GM18951 (cell line): Measurements from ENCODE around the gene ROR2.

Experiments used
- POLR2A ChIP-seq: IDR thresholded peaks from 4 replicates; pipeline ENCODE4 v1.6.1; 2011; ENCODE audit warnings: mild to moderate bottlenecking; ENCODE audit not compliant: insufficient read length, insufficient read depth; ENCODE audit errors: extremely low read depth
- in situ Hi-C: fragments of 300-500 bp; cut with MboI; formaldehyde crosslinking; loops from one replicate; pipeline ENCODE4 v1.12.0; 2022; ENCODE audit warnings: low sequenced_read_pairs, mixed read lengths, inconsistent platforms; ENCODE audit not compliant: unreplicated experiment

The ROR2 gene

GRCh38 chr9:91820949-91821880 is 128.8 kb downstream of the ROR2 start:
- in situ Hi-C loops, result no loop called here
- TF ChIP-seq POLR2A, result no peak

- TF ChIP-seq POLR2A, result no peak
- in situ Hi-C loops, result no loop called here
These were observed 129.8 kb downstream of the ROR2 start for GRCh38 chr9:91820126-91820750.

GRCh38 chr9:91818647-91819403 is 131.2 kb downstream of the ROR2 start:
- in situ Hi-C loops, result no loop called here
- TF ChIP-seq POLR2A, result no peak

GRCh38 chr9:91818225-91818585 is 131.8 kb downstream of the ROR2 start:
- in situ Hi-C loops, result no loop called here
- TF ChIP-seq POLR2A, result no peak

GRCh38 chr9:91817493-91818224 is 132.4 kb downstream of the ROR2 start:
- TF ChIP-seq POLR2A, result no peak
- in situ Hi-C loops, result no loop called here

GRCh38 chr9:91817106-91817492 is 132.9 kb downstream of the ROR2 start:
- in situ Hi-C loops, result no loop called here
- no peak for TF ChIP-seq POLR2A

- TF ChIP-seq POLR2A, result no peak
- in situ Hi-C loops, result no loop called here
These were observed 133.7 kb downstream of the ROR2 start for GRCh38 chr9:91816356-91816755.

- TF ChIP-seq POLR2A, result no peak
- in situ Hi-C loops, result no loop called here
These were observed 134.1 kb downstream of the ROR2 start for GRCh38 chr9:91815896-91816295.

GRCh38 chr9:91814753-91815152 is 135.3 kb downstream of the ROR2 start:
- no peak for TF ChIP-seq POLR2A
- in situ Hi-C loops, result no loop called here

- no peak for TF ChIP-seq POLR2A
- in situ Hi-C loops, result no loop called here
These were observed 135.8 kb downstream of the ROR2 start for GRCh38 chr9:91814201-91814600.

- no peak for TF ChIP-seq POLR2A
- in situ Hi-C loops, result no loop called here
These were observed 136.7 kb downstream of the ROR2 start for GRCh38 chr9:91813176-91813795.

- in situ Hi-C loops, result no loop called here
- no peak for TF ChIP-seq POLR2A
These were observed 137.8 kb downstream of the ROR2 start for GRCh38 chr9:91812191-91812590.

GRCh38 chr9:91811024-91811909 is 138.8 kb downstream of the ROR2 start:
- no peak for TF ChIP-seq POLR2A
- in situ Hi-C loops, result no loop called here
